AG20443 (cell line): ENCODE measurements around the gene CDC45.
"Not testable (repeated sequence)": the region's sequence is repeated elsewhere in the genome, so short reads cannot be mapped to it uniquely, and the experiment has no call there.

Experiments
- DNase-seq: peaks from one replicate; pipeline ENCODE4 v3.0.0; 2012; ENCODE audit warnings: low spot score, mixed read lengths

CDC45 gene

DNA sequence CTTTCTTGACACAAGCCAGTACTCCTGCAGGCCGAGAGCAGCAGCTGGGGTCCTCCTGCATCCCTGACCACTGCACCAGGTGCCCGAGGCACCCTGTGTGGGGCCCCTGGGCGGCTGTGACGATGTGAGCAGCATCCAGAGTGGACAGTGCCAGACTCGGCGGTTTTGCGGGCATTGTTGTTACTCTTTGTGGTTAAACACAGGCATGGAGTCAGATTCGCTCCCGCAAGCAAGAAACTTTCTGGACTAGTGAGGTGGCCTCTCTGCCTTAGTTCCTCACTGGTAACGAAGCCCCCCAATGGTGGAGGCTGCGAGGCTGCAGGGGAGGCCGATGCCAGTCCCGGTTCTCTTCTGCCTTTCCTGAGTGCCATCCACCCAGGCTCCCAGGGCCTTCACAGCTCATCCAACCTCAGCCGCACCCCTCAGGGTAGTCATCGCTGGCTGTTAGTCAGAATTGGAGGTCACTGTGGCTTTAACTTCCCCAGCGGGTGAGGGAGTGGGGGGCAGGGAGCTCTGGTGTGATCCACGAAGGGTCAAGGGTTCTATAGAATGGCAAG, 48.2 kb downstream of the CDC45 start:
- DNase-seq: peak; percentile 60

DNA sequence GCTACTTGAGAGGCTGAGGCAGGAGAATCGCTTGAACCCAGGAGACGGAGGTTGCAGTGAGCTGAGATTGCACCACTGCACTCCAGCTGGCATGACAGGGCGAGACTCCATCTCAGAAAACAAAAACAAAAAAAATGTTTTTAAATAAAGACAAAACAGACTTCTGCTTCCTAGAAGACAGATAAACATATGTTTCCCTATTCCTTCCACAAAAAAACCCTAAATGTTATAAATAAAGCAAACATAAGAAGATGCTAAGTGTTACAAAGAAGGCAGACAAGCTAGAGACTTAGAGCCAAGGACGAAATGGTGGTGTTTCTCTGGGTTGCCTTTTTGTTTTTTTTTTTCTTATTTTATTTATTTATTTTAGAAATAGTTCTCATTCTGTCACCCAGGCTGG, 50.1 kb downstream of the CDC45 start:
- no peak for DNase-seq

DNA sequence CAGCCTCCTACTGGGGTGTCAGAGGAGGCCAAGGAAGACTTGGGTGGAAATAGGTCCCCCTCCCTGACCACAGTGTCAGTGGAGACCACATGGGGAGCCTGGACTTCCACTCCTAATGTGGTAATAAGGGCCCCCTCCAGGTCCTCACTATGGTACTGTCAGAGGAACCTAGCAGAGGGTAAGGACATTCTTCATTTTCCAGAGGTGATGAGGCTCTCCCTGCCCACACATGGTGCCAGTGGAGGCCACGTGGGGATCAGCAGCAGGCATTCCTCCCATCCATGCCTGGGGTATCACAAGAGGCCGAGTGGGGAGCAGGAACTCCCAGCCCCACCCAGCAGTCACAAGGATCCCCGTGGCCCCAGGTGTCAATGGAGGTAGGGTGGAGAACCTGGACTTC, 51.0 kb downstream of the CDC45 start:
- DNase-seq: no peak

DNA sequence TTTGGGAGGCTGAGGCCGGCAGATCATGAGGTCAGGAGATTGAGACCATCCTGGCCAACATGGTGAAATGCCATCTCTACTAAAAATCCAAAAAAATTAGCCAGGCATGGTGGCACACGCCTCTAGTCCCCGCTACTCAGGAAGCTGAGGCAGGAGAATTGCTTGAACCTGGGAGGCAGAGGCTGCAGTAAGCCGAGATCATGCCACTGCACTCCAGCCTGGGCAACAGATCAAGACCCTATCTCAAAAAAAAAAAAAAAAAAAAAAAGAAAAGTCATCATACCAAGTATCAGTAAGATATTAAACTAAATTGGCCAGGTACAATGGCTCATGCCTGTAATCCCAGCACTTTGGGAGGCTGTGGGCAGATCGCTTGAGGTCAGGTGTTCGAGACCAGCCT, 51.6 kb downstream of the CDC45 start:
- DNase-seq: not testable (repeated sequence)

- DNase-seq: no peak
These were observed 53.4 kb downstream of the CDC45 start for GRCh38 chr22:19533049-19533626.

GRCh38 chr22:19533857-19534256, 54.1 kb downstream of the CDC45 start:
- DNase-seq: no peak

GRCh38 chr22:19535001-19535400, 55.3 kb downstream of the CDC45 start:
- no peak for DNase-seq

GRCh38 chr22:19536564-19536963, 56.8 kb downstream of the CDC45 start:
- no peak for DNase-seq

DNA sequence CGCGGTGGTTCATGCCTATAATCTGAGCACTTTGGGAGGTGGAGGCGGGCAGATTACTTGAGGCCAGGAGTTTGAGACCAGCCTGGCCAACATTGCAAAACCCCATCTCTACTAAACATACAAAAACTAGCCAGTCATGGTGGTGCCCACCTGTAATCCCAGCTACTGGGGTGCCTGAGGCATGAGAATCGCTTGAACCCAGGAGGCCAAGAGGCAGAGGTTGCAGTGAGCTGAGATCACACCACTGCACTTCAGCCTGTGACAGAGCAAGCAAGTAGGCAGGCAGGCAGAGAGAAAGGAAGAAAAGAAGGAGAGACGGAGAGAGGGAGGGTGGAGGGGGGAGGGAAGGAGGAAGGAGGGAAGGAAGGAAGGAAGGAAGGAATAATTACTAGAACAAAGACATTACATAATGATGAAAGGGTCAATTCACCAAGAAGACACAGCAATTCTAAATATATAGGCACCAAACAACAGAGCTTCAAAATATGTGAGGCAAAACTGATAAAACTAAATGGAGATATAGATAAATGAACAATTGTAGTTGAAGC, 58.3 kb downstream of the CDC45 start:
- no peak for DNase-seq

DNA sequence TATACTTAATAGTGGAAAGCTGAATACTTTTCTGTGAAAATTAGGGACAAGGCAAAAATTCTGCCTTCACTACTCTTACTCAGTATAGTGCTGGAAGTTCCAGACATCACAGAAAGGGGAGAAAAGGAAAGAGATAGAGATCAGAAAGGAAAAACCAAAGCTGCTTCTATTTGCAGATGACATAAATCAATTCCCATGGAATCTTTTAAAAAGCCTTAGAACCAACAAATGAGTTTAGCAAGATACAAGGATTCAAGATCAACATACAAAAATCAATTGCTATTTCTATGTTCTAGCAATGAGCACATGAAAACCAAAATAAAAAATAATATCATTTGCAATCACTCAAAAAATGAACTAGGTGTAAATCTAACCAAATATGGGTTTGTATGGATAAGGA, 60.7 kb downstream of the CDC45 start:
- no peak for DNase-seq

- DNase-seq: peak; percentile 5
These were observed 64.4 kb downstream of the CDC45 start for GRCh38 chr22:19543970-19544708.

GRCh38 chr22:19545935-19546207, 66.2 kb downstream of the CDC45 start:
- no peak for DNase-seq

GRCh38 chr22:19546680-19547079, 67.0 kb downstream of the CDC45 start:
- DNase-seq: no peak

DNA sequence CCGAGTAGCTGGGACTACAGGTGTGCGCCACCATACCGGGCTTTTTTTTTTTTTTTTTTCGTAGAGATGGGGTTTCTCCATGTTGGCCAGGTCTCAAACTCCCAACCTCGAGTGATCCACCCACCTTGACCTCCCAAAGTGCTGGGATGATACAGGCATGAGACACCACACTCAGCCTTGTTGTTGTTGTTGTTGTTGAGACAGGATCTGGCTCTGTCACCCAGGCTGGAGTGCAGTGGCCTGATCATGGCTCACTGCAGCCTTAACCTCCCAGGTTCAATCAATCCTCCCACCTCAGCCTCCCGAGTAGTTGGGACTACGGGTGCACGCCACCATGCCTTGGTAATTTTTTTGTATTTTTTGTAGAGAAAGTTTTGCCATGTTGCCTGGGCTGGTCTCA, 67.9 kb downstream of the CDC45 start:
- DNase-seq: no peak

DNA sequence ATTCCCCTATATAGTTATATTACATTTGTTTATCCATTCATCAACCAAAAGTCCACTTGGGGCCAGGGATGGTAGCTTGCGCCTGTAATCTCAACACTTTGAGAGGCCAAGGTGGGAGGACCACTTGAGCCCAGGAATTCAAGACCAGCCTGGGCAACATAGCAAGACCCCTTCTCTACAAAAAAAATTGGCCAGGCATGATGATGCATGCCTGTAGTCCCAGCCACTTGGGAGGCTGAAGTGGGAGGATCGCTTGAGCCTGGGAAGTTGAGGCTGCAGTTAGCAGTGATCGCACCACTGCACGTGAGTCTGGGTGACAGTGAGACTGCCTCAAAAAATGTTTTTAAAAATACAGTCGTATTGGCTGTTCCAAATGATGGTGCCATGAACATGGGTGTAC, 68.7 kb downstream of the CDC45 start:
- not testable (repeated sequence) for DNase-seq

- no peak for DNase-seq
These were observed 69.2 kb downstream of the CDC45 start for GRCh38 chr22:19548964-19549363.

DNA sequence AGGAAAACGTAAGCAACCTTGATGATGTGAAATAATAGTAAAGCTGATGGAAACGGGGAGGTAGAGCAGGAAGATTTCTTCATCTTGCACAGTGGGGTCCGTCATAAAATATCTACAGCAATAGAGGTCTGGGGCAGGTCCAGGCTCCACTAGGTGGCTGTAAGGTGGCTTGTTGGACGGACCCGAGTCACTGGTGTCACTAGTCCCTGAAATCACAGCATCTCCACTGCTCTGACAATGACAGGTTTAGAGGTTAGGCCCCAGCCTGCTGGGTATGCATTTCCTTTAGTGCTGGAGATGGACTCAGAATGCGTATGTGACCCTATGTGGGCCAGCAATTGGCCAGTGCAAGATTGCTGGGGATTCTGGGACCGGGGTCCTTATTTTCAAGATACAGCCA, 69.7 kb downstream of the CDC45 start:
- no peak for DNase-seq

- no peak for DNase-seq
These were observed 70.7 kb downstream of the CDC45 start for GRCh38 chr22:19550382-19550781.

DNA sequence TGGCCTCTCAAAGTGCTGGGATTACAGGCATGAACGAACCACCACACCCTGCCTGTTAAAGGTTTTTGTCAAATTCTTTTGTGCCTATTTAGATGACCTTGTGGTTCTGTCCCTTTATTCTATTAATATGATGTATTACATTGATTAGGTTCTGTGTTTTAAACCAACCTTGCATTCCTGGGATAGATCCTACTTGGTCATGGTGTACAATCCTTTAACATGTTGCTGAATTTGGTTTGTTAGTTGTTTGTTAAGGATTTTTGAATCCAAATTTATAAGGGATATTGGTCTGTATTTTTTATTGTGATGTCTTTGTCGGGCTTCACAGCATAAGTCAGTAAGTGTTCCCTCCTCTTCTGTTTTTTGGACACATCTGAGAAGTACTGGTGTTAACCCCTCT, 73.5 kb downstream of the CDC45 start:
- DNase-seq: no peak

- peak; percentile 47 for DNase-seq
These were observed 75.2 kb downstream of the CDC45 start for GRCh38 chr22:19554834-19555404.

- DNase-seq: peak; percentile 11
These were observed 75.9 kb downstream of the CDC45 start for GRCh38 chr22:19555651-19556050.

- DNase-seq: no peak
These were observed 77.3 kb downstream of the CDC45 start for GRCh38 chr22:19556963-19557545.

DNA sequence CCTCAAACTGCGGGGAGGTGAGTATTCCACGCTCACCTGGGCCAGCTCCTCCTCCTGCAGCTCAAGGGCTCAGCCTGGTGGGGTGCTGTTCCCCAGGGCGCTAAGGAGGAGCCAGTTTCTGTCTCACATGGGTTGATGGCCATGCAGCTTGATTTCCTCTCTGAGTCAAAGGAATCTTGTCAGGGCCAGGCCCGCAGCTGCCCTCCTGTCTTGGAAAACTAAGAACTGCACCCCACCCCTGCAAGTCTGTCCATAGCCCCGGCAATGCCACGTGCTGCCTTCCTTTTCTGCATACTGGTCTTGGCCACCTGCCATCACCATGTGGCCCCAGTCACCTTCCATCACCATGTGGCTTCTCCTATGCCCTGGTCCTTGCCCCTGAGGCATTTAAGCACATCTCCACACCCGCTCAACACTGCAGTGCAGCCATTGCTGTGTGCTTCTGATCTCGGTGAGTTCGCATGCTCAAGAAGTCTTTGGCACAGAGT, 79.6 kb downstream of the CDC45 start:
- no peak for DNase-seq
